ENCODE measurements around the gene WNK1.

Gene WNK1

GRCh38 chr12:946212-946611, 193.8 kb downstream of the WNK1 start:
- DNase-seq (ENCODE audit: low read depth in 4 of 4, low spot score in 1 of 4) = no peak

- no peak for DNase-seq (ENCODE audit: low read depth in 4 of 4, low spot score in 1 of 4)
Observed at GRCh38 chr12:946631-947030, 194.3 kb downstream of the WNK1 start.

GRCh38 chr12:948238-948637, 195.9 kb downstream of the WNK1 start:
- no peak for DNase-seq (ENCODE audit: low read depth in 4 of 4, low spot score in 1 of 4)

GRCh38 chr12:949453-950191, 197.2 kb downstream of the WNK1 start, which contains the start of gene RAD52:
TSS of gene RAD52 (minus strand) at chr12:949694. CDS start at chr12:933058, 16,636 bp downstream.
- peak; percentile 95 to 99 (median 97) for DNase-seq (ENCODE audit: low read depth in 4 of 4, low spot score in 1 of 4)

- DNase-seq (ENCODE audit: low read depth in 4 of 4, low spot score in 1 of 4) = no peak
Observed at GRCh38 chr12:951176-951575, 198.8 kb downstream of the WNK1 start.

GRCh38 chr12:953776-954175, 201.4 kb downstream of the WNK1 start:
- no peak for DNase-seq (ENCODE audit: low read depth in 4 of 4, low spot score in 1 of 4)

GRCh38 chr12:954741-955140, 202.4 kb downstream of the WNK1 start:
- no peak for DNase-seq (ENCODE audit: low read depth in 4 of 4, low spot score in 1 of 4)

GRCh38 chr12:955939-956338, 203.6 kb downstream of the WNK1 start:
- no peak for DNase-seq (ENCODE audit: low read depth in 4 of 4, low spot score in 1 of 4)

GRCh38 chr12:958588-959123, 206.3 kb downstream of the WNK1 start:
- DNase-seq (ENCODE audit: low read depth in 4 of 4, low spot score in 1 of 4) = no peak

Data from stimulated activated CD4-positive, alpha-beta T cell treated with anti-CD3 and anti-CD28 coated beads, Interleukin-1b, Interleukin-23, amount 100 ng/mL, for 24 hours (primary cell).